ENCODE measurements around the gene LRRC51. TPM values are rescaled to one million over a fixed set of nuclear protein-coding genes. Genes with fewer than 3 reads are reported as not detected.
A peak's percentile ranks its signal among the peaks of the same experiment; 100 is the strongest.

Gene LRRC51
- total and polyA plus RNA-seq, 2 of the 8 experiments (the other 6 are each of a cell fraction or from before 2014, with no cell fraction given): 7.7 to 7.9 TPM

DNA sequence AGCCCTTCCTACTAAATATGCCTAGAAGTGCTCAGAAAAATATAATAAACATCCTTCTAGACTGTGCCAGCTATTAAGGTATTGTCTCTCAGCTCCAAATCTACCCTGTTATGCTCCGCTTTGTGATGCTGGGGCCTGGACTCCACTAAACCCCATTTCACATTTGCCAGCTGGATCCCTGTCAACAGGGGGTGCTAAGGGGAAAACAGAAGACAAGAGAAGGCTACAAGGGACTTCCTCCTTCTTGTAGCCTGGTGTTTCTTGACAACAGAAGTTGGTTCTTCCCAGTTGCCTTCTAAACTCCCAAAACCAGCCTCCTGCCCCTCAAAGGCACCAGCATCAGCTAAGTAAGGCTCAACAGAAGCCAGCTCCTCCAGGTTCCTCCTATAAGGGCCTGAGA lies 5.5 kb upstream of the LRRC51 start:
- no peak for FAIRE-seq
- H2AFZ ChIP-seq (ENCODE audit: low read length): no peak overlapping the region
- H2BK5ac ChIP-seq (ENCODE audit: low read depth, low read length): no peak overlapping the region
- H3K23ac ChIP-seq (ENCODE audit: insufficient read length): no peak overlapping the region
- peaks cover 4 to 13% of the 10 kb centered on the region in 2 experiments for H4K20me1 ChIP-seq (replicated peaks in 1 of 2; ENCODE audit: control insufficient read depth in 1 of 2, insufficient read depth in 2 of 2, low read length in 2 of 2)
- no peak overlapping the region for H3K56ac ChIP-seq (replicated peaks; ENCODE audit: insufficient read length, low read depth, low read length)
- no peak for DNase-seq (ENCODE audit: low read depth in 1 of 2, low spot score in 2 of 2)
- H4K8ac ChIP-seq (ENCODE audit: extremely low read depth, insufficient read depth, low read length): no peak overlapping the region
- ChIA-PET CTCF (ENCODE audit: partially characterized antibody) (interaction anchor here (0.8 to 5.1 kb wide), 22 partner anchors 9 to 174 kb away, joined by 3 to 33 read pairs (median 4); no protein-coding TSS in a partner anchor), POLR2A (ENCODE audit: partially characterized antibody) (interaction anchor here (0.8 to 2.0 kb wide), 5 partner anchors 11 to 45 kb away, joined by 4 to 6 read pairs (median 5); partner anchors contain the start of gene ANAPC15)
- H2BK20ac ChIP-seq (ENCODE audit: low read length): no peak overlapping the region
- H3K4me1 ChIP-seq (replicated peaks in 1 of 4; ENCODE audit: control insufficient read depth in 3 of 4, insufficient read depth in 4 of 4, low read length in 3 of 4): peaks cover 0 to 11% (median 0%) of the 10 kb centered on the region in 4 experiments; a peak in 3 of 7 replicates
- peaks cover 4% of the 10 kb centered on the region; the same call in 1 of the 2 replicates for H3K23me2 ChIP-seq (ENCODE audit: low read depth, low read length)
- H3K4me3 ChIP-seq (ENCODE audit: extremely low read depth in 1 of 4, insufficient read depth in 2 of 4, low read depth in 3 of 4, low read length in 4 of 4): no peak overlapping the region
- no peaks in the 10 kb centered on the region for H3K9me3 ChIP-seq (ENCODE audit: insufficient read depth in 2 of 2, low read depth in 1 of 2, low read length in 1 of 2)
- no peak overlapping the region for H3K4ac ChIP-seq (replicated peaks; ENCODE audit: insufficient read length, low read depth, low read length)
- no peak overlapping the region for H2AK5ac ChIP-seq (ENCODE audit: low read depth, low read length)
- H3K36me3 ChIP-seq (ENCODE audit: control insufficient read depth in 2 of 4, insufficient read depth in 4 of 4, low read length in 3 of 4): no peaks in the 10 kb centered on the region; a peak in 2 of 8 replicates
- no peak overlapping the region for H2BK120ac ChIP-seq (replicated peaks; ENCODE audit: low read depth, low read length)
- H3K79me1 ChIP-seq (ENCODE audit: low read depth, low read length): peaks cover 11% of the 10 kb centered on the region; the same call in 1 of the 2 replicates
- no peak overlapping the region for H2BK15ac ChIP-seq (ENCODE audit: low read length)
- H3K9ac ChIP-seq (replicated peaks in 1 of 4; ENCODE audit: extremely low read depth in 1 of 4, low read depth in 3 of 4, low read length in 3 of 4): no peak overlapping the region
- 94% methylated on average over 1 of the region's 1 CpG; no CpG with 5 or more reads in 1 of the 2 experiments for WGBS, 2 experiments (ENCODE audit: extremely low coverage in 1 of 2, insufficient coverage in 1 of 2, insufficient read length in 1 of 2, insufficient replicate concordance in 2 of 2, low coverage in 1 of 2, low lambda C conversion rate in 2 of 2, missing lambda C conversion rate in 1 of 2)
- H3K27me3 ChIP-seq (replicated peaks in 1 of 4; ENCODE audit: control insufficient read depth in 3 of 4, extremely low read depth in 1 of 4, insufficient read depth in 3 of 4, low read length in 3 of 4): no peaks in the 10 kb centered on the region
- H4K91ac ChIP-seq (replicated peaks; ENCODE audit: insufficient read length, low read length): no peak overlapping the region
- H4K5ac ChIP-seq (ENCODE audit: insufficient read length, low read depth, low read length): no peak overlapping the region
- peaks cover 25 to 95% of the 10 kb centered on the region in 2 experiments for H3K79me2 ChIP-seq (ENCODE audit: control insufficient read depth in 1 of 2, insufficient read depth in 2 of 2, low read length in 2 of 2)
- H2BK12ac ChIP-seq (ENCODE audit: low read depth, low read length): no peak overlapping the region
- H3K27ac ChIP-seq (ENCODE audit: low read depth, low read length): no peak overlapping the region
- no peak overlapping the region for H3K18ac ChIP-seq (ENCODE audit: extremely low read depth, low read length)
- no peak overlapping the region for H3K14ac ChIP-seq (ENCODE audit: insufficient read length)
- no peak overlapping the region for H3K4me2 ChIP-seq (ENCODE audit: insufficient read depth in 1 of 2, low read depth in 2 of 2, low read length in 2 of 2)
- TF ChIP-seq RAD21 (IDR thresholded peaks at IDR 0.05 in 1 of 2, conservative IDR thresholded peaks at IDR 0.05 in 1 of 2; ENCODE audit: low read depth in 2 of 2, low read length in 2 of 2) (peak in 1 of 2 experiments; percentile 26; a peak in 2 of 4 replicates), CTCF (IDR thresholded peaks at IDR 0.05; ENCODE audit: control extremely low read depth in 1 of 3, insufficient read depth in 1 of 3, low read depth in 1 of 3, low read length in 3 of 3) (peak; percentile 8 to 53 (median 11); a peak in 2 of 4 replicates)
